GM19324 (cell line): ENCODE data around the gene TEX50.
"Not testable (repeated sequence)": the region's sequence is repeated elsewhere in the genome, so short reads cannot be mapped to it uniquely, and the experiment has no call there.

ENCODE experiments used
- ATAC-seq: cut with Tn5 transposase; IDR thresholded peaks from one replicate; pipeline ENCODE4 v1.9.1; 2021; ENCODE audit warnings: mild to moderate bottlenecking, moderate library complexity; ENCODE audit not compliant: unreplicated experiment, low FRiP score

TEX50 gene, protein sequence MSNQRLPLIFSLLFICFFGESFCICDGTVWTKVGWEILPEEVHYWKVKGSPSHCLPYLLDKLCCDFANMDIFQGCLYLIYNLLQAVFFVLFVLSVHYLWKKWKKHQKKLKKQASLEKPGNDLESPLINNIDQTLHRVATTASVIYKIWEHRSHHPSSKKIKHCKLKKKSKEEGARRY

DNA sequence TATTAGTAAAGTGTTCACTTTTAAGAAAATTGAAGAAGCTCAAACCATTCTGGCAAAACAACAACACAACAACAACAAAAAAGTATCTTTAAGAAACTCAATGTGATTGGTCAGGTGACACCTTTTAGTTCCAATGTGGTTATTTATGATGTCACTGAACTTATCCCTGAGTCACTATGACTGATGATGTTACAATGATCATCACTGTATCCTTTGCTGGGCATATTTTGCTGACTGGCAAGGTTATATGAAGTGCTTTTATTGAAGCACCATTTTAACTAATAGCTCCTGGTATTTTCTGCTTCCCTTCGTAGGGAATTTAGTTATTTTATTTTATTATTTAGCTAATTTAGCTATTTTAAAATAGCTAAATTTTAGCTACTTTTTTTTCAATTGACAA lies at the start of gene TEX50:
Gene TEX50, plus strand, starts transcription at position 223 of the 400 bp plus-strand sequence. CDS start 184 bp downstream, outside the sequence.
- ATAC-seq = no peak

DNA sequence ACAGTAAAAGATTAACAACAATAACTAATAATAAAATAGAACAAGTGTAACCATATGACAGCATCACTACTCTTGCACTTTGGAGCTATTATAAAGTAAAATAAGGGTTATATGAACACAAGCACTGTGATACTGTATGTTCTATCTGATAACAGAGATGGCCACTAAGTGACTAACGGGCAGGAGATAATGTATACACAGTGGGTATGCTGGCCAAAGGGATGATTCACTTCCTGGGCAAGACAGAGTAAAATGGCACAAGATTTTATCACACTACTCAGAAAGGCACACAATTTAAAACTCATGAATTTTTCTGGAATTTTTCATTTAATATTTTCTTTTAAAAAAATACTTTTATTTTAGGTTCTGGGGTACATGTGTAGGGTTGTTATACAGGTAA lies 44.6 kb upstream of the TEX50 start:
- no peak for ATAC-seq

DNA sequence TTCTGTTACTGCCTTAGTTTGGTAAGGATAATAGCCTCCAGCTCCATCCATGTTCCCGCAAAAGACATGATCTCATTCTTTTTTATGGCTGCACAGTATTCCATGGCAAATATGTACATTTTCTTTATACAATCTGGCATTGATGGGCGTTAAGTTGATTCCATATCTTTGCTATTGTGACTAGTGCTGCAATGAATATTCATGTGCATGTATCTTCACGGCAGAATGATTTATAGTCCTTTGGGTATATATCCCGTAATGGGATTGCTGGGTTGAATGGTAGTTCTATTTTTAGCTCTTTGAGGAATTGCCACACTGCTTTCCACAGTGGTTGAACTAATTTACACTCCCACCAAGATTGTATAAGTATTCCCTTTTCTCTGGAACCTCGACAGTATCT lies 44.0 kb upstream of the TEX50 start:
- not testable (repeated sequence) for ATAC-seq

DNA sequence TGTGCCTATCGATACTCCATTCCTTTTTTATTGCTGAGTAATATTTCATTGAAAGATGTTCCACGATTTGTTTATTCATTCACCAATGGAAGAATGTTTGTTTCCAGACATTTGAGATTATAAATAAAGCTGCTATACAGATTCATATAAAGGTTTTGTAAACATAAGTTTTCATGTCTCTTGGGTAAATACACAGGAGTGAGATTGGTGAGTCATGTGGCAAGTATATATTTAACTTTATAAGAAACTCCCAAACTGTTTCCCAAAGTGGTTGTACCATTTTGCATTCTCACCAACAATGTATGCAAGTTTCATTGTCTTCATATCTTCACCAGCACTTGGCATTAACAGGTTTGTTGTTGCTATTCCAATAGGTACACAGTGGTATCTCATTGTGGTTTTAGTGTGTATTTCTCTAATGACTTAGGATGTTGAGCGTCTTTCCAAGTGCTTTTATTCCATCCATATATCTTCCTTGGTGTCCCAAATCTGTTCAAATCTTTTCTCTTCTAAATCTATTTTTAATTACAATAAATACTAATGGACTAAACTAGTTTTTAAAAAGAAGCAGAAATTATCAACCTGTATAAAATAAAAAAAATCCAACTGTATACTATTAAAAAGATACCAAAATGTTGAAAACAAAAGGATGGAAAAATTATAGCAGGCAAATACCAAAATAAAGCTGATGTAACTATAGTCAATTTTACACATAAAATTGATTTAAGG lies 38.9 kb upstream of the TEX50 start:
- ATAC-seq = no peak

DNA sequence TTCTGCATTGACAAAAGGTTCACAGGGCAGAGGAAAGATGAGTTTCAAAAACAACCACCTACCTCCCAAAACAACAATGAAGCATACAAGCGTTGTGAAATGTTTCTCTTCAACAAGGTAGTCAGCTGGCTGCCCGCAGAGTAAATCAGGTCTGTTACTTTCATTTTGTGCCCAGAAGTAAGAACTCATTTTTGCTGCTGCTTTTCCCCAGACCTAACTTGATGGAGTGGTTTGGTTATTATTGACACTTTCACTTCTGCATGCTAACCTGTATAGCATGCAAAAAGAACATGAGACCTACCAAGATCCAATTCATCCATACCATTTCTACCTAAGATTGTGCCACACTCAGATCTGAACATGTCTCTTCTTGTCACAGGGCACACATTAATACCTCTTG lies 33.5 kb upstream of the TEX50 start:
- ATAC-seq = peak; percentile 61

DNA sequence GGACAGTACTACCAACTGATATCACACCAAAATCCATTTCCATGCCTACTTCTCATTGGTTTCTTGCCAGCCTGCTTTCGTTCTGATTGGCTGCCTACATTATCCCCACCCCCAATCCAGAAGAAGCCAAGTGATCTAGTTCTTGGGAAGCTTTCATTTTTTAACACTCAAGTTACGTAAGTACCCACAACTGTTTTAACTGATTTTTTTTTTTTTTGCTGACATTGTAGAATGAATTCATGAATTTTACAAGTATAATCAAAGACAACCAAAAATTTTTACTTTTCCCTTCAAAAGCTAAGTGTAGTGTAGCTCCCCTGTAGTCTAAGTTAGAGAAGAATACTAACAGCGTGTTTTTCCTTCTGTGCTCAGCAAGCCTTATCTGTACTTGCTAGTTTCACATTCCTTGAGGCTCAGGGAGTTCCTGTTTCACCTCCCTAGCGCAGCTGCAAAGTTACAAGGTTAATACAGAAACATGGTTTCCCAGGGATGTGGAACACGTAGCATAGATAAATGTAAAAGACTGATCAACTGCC lies 32.0 kb upstream of the TEX50 start, which contains the start of gene SLC9C2:
Gene SLC9C2, minus strand, starts transcription at position 17 of the 536 bp plus-strand sequence. CDS start 1,296 bp downstream, outside the sequence.
- ATAC-seq = no peak

DNA sequence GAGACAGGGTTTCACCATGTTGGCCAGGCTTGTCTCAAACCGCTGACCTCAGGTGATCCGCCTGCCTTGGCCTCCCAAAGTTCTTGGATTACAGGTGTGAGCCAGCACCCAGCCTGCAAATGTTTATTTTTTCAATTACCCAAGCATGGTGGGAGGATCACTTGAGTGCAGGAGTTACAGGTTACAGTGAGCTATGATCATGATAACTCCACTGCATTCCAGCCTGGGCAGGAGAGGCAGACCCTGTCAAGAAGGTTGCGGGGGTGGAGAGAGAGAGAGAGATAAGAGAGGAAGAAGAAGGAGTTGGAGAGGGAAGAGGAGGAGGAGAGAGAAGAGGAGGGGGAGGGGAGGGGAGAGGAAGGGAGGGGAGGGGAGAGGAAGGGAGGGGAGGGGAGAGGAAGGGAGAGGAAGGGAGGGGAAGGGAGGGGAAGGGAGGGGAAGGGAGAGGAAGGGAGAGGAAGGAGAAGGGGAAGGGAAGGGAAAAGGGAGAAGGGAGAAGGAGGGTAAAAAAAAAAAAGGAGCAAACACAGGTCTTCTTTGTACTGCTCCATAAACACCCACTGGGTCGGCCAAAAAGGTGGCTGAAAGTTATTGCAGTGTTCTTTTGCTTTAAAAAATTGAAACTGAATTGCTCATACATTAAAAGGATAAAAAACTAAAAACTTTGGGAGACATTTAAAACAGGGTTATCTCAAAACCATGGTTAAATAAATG lies 26.5 kb upstream of the TEX50 start:
- ATAC-seq = no peak

DNA sequence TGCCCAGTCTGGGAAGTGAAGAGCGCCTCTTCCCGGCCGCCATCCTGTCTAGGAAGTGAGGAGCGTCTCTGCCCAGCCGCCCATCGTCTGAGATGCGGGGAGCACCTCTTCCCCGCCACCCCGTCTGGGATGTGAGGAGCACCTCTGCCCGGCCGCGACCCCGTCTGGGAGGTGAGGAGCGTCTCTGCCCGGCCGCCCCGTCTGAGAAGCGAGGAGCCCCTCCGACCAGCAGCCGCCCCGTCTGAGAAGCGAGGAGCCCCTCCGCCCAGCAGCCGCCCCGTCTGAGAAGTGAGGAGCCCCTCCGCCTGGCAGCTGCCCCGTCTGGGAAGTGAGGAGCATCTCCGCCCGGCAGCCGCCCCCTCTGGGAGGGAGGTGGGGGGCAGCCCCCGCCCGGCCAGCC lies 22.1 kb upstream of the TEX50 start:
- ATAC-seq = not testable (repeated sequence)

DNA sequence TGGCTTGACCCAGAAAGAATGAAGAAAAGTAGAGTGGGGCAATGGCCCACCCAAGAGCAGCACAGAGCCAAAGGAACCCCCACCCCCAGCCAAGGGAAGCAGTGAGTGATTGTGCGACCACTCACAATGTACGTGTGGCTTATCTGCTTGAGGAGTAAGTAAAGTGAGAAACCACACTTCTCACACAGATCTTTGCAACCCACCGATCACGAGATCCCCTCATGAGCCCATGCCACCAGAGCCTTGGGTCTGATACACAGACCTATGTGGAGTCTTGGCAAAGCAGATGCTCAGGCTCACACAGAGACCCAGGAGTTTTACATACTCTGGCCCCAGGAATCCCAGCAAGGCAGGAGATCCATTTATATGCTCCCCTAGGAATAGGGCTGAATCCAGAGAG lies 18.3 kb upstream of the TEX50 start:
- ATAC-seq = no peak

DNA sequence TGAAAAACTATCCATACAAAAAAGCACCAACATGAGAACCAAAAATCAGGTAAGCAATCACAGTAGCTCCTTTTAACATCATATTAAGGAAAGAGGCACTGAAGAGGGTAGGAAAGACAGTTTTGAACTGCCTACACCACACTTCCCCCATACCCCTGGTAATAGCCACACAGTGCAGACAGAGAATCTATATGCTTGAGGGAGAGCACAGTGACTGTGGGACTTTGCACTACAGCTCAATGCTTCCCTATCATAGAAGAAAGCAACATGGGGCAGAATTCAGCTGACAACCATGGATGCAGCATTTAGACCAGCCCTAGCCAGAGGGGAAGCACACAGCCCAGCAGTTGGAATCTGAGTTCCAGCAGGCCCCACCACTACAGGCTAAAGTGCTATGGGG lies 7.9 kb upstream of the TEX50 start:
- no peak for ATAC-seq

DNA sequence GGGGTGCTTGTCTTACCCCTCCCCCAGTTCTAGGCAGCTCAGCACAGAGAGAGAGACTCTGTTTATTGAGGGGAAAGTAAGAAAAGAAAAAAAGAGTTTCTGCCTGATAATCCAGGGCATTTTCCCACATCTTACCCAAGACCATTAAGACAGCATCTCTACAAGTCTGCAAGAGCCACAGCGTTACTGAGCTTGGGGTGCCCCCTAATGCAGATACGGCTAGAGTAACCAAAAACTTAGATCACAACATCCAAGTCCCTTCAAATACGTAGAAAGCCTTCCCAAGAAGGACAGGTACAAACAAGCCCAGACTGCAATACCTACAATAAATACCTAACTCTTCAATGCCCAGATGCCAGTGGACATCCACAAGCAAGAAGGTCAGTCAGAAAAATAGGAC lies 6.2 kb upstream of the TEX50 start:
- no peak for ATAC-seq

DNA sequence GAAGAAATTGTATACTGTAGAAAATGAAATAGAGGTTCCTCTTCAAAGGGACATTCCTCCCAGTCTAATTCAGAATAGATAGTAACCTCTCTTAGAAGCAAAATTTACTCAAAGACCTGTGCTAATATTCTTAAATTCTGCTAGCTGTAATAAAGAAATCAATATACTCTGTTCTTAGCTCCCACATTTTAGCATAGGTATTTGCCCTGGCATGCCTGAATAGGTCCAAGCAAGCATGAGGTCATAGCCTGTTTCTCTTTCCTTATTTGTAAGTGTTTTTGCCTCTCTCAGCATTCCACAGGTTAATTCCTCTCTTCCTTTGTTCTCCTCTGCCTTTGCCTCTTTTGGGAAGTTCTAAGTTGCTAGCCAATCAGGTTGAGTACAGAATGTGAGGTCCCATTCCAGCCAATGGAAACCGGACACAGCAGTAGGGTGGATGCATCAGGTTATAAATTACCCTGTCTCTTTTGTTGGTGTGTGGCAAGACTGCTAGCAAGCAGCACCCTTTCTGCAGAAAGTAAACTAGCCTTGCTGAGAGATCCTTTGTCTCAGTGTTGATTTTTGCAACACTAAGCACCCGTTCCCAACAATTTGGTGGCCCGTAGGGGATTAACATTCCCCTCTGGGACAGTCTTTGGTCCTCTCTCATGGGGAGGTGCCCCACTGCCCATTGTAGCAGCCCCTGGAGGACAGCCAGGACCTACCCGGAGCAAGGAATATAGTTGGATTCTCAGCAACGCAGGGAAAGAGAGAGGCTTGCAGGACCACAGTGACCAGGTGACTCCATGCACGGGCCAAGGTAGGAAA lies 2.3 kb downstream of the TEX50 start:
- ATAC-seq = not testable (repeated sequence)

DNA sequence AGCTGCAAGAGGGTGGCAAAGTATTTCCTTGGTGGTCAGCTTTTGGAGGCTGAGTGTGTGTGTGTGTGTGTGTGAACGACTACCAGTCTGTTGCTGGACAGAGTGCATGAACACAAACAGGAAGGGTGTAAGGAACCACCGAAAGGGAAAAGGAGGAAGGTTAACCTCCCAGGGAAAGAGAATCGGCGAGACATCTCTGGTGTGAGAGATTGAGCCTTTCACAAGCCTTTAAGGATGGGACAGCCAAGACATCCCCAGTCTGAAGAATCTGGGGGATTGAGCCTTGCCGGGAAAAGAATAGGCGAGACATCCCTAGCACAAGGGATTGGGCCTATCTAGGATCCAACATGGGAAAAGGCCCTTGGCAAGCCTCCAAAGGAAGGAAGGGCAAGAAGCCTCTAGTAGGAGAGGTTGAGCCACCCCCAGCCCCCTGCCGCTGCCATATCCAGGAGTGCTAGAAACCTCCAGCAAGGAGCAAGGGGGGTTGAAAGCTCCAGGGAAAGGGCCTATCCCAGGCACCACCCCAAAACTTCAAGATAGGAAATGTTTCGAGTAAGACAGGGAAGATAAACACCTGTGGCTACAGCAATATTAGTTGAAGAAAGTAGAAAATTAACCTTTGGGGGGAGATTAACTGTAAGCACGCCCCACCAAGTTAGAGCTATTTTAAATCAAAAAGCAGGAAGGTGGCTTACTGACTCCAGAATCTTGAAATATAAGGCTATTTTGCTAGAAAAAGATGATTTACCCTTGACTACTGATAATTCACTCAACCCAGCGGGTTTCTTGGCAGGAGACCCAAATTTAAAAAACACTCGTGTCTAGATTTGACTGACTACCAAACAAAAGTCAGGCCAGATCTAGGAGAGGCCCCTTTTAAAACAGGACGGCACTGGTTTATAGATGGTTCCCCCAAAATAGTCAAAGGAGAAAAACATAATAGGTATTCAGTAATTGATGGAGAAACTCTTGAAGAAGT lies 3.2 kb downstream of the TEX50 start:
- ATAC-seq = no peak

DNA sequence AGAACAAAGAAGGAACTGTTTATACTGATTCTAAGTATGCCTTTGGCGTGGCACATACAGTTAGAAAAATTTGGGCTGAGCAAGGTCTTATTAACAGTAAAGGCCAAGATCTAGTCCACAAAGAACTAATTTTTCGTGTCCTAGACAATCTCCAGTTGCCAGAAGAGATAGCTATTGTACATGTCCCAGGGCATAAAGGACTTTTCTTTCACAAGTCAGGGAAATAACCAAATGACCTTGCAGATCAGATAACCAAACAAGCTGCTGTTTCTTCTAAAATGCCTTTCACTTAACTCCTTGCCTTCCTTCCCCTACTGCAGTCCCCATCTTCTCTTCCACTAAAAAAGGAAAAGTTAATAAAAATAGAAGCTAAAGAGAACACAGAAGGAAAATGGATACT lies 4.0 kb downstream of the TEX50 start:
- ATAC-seq = no peak

DNA sequence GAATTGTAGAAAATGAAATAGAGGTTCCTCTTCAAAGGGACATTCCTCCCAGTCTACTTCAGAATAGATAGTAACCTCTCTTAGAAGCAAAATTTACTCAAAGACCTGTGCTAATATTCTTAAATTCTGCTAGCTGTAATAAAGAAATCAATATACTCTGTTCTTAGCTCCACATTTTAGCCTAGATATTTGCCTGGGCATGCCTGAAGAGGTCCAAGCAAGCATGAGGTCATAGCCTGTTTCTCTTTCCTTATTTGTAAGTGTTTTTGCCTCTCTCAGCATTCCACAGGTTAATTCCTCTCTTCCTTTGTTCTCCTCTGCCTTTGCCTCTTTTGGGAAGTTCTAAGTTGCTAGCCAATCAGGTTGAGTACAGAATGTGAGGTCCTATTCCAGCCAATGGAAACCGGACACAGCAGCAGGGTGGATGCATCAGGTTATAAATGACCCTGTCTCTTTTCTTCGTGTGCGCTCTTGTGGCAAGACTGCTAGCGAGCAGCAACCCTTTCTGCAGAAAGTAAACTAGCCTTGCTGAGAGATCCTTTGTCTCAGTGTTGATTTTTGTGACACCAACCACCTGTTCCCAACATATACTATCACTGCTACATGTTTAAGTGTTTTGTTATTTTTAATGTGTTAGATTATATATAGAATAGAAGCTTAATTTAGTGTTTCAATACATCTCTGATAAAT lies 7.5 kb downstream of the TEX50 start:
- not testable (repeated sequence) for ATAC-seq

DNA sequence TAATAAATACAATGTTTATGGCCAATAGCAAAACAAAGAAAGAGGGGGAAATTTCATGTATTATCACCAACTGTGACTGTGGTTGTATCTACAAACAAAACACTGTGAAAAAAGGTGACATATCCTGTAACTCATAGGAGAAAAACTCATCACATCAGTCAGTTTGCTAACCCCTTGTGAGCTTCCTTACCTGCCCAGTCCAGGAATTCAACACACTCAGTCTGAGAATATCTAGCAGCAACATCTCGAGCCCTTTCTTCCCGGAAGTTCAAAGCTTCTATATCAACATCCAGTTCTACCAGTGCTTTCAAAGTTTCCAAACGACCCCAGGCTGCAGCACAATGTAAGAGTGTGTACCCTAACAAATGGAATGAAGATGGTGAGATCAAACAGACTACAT lies 11.5 kb downstream of the TEX50 start:
- no peak for ATAC-seq

DNA sequence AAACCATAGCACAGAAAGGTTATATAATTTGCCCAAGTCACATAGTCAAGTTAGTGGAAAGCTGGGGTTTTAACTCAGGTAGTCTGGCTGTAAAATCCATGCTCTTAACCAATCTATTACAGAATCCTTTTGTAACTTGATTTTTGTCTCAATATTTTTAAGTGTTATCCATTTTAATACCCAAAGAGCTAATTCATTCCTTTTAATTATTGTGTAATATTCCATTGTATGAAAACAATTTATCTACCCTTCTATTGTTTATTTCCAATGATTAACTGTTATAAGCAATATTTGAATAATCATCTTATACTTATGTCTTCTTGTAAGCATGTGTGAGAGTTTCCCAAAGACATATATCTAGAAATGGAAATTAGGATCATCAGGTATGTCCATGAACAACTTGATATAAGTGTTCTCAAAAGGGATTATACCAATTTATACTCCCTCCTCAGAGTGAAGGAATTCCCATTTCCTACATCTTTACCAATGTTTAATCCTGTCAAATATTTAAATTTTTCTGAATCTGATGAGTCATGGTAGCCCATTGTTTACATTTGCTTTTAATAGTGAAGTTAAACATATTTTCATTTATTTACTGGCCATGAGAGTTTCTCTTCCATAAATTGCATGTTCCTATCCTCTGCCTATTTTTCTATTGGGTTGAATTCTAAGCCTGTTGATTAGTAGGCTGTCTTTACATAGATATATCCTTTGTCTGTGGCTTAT lies 13.9 kb downstream of the TEX50 start:
- no peak for ATAC-seq

DNA sequence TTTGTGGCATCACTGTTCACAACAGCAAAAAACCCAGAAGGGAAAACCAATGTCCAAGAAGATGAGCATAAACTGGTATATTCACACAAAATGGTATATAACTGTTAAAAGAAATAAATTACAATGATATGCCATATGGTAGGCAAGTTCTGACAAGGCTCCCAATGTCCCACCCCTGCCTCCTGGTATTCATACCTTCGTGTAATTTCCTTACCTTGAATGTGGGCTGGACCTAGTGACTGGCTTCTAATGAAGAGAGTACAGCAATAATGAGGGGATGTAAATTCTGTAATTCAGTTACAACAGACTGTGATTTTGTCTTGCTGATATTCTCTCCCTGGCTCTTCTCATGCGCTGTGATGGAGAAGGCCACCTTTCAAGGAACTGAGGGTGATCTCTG lies 25.2 kb downstream of the TEX50 start:
- ATAC-seq = no peak
